Left lung (tissue), 10 donors: ENCODE results near the gene VSNL1. TPM values are rescaled to one million over a fixed set of nuclear protein-coding genes. Genes with fewer than 3 reads are reported as not detected.

Source experiments
- ATAC-seq: fragments of 200-7000 bp; cut with Tn5 transposase; one replicate; pipeline ENCODE4 v1.9.1; 2020; ENCODE audit warnings: moderate library complexity
- DNase-seq, 4 donors: peaks; one replicate each; pipeline ENCODE4 v3.0.0-alpha.2; 2013 to 2020
- H3K27ac ChIP-seq, 2 donors: fragments of 200-600 bp; sonication (generic) in 1 of 2; one replicate each; pipeline versions ENCODE4 v1.5.0 to v1.8.0; 2020 to 2021
- H3K27me3 ChIP-seq, 2 donors: fragments of 200-600 bp; sonication (generic) in 1 of 2; one replicate each; pipeline versions ENCODE4 v1.5.0 to v1.8.0; 2020 to 2021
- H3K36me3 ChIP-seq, 2 donors: fragments of 200-600 bp; sonication (generic) in 1 of 2; one replicate each; pipeline versions ENCODE4 v1.5.0 to v1.8.0; 2020 to 2021
- H3K4me1 ChIP-seq, 2 donors: fragments of 200-600 bp; one replicate each; pipeline ENCODE4 v1.8.0; 2021
- H3K4me3 ChIP-seq, 2 donors: fragments of 200-600 bp; sonication (generic) in 1 of 2; one replicate each; pipeline versions ENCODE4 v1.5.0 to v1.8.0; 2020 to 2021; ENCODE audit warnings: mild to moderate bottlenecking in 1 of 2
- H3K9me3 ChIP-seq, 2 donors: fragments of 200-600 bp; sonication (generic) in 1 of 2; one replicate each; pipeline versions ENCODE4 v1.5.0 to v1.8.0; 2020 to 2021
- CTCF ChIP-seq, 2 donors: fragments of 200-600 bp; sonication (generic) in 1 of 2; IDR thresholded peaks; one replicate each; pipeline versions ENCODE4 v1.5.0 to v1.8.0; 2021; ENCODE audit warnings: antibody characterized with exemption in 2 of 2
- intact Hi-C, 2 donors: fragments of 100-400 bp; cut with DNase I; formaldehyde crosslinking; loops; one replicate each; pipeline versions ENCODE4 v1.11.2 to v1.14.2; 2022
- polyA plus RNA-seq, 6 donors: library from polyadenylated mRNA; unstranded; fragments of 120-200 nt; gene quantifications; one replicate each; pipeline ENCODE4 v1.2.1, GENCODE V29; 2013; ENCODE audit not compliant: insufficient read length in 6 of 6
- total RNA-seq, 2 donors: library from RNA; stranded (reverse); fragmentation: NEBNext Ultra II Directional; extraction: Animal tissue kit (Norgen Biotek cat#: 25700); gene quantifications; one replicate each; pipeline ENCODE4 v1.2.1, GENCODE V29; 2021
- donor health status: DM: no; HTN: yes; CAD: no.
- donor health status: DM: no; HTN: no; CAD: no.

VSNL1 gene
- total and polyA plus RNA-seq, 8 donors = 1.6 to 21.3 (median 16.9) TPM

- H3K4me1 ChIP-seq = no peaks in the 10 kb centered on the region
- no peaks in the 10 kb centered on the region for H3K9me3 ChIP-seq
- TF ChIP-seq CTCF (IDR thresholded peaks at IDR 0.05) = no peak
- no peak overlapping the region for H3K27ac ChIP-seq
- no peak for DNase-seq
- H3K27me3 ChIP-seq = no peaks in the 10 kb centered on the region
- no peak for ATAC-seq
- intact Hi-C loops = no loop called here
- H3K36me3 ChIP-seq = peaks cover 0 to 61% of the 10 kb centered on the region in 2 donors
- no peak overlapping the region for H3K4me3 ChIP-seq
Observed at GRCh38 chr2:17690776-17691175, 150.3 kb downstream of the VSNL1 start.

Other genes starting within 250 kb of the VSNL1 start
- gene RAD51AP2, start 22.3 kb upstream of the VSNL1 start, total RNA-seq = under 1 TPM in 1 of 2 donors, not detected in 1; 0.12 TPM
- under 1 TPM; 0.50 to 0.85 (median 0.58) TPM for gene RAD51AP2, start 22.3 kb upstream of the VSNL1 start, polyA plus RNA-seq
- gene SMC6, start 213.1 kb downstream of the VSNL1 start, total RNA-seq = 10 to 100 TPM; 18.5 to 19.9 TPM
- 10 to 100 TPM; 45.3 to 68.3 (median 54.5) TPM for gene SMC6, start 213.1 kb downstream of the VSNL1 start, polyA plus RNA-seq
- gene GEN1, start 213.4 kb downstream of the VSNL1 start, total RNA-seq = 1 to 10 TPM; 7.5 to 9.6 TPM
- gene GEN1, start 213.4 kb downstream of the VSNL1 start, polyA plus RNA-seq = 10 to 100 TPM; 15.2 to 31.4 (median 20.1) TPM